Kidney (tissue), 14 donors: ENCODE measurements around the gene DYNLT2B. TPM values are rescaled to one million over a fixed set of nuclear protein-coding genes. Genes with fewer than 3 reads are reported as not detected.

Experiments
- DNase-seq, 5 donors: peaks; one replicate each; pipeline ENCODE4 v3.0.0-alpha.2; 2013 to 2020
- FAIRE-seq: peaks from 2 replicates; lab custom pipeline; 2012; peaks lifted over from hg19 to GRCh38; lab: Jason Lieb, UNC
- H3K27ac ChIP-seq, 2 donors: one replicate each; pipeline ENCODE4 v1.7.0; 2013; ENCODE audit warnings: low read depth in 2 of 2, low read length in 2 of 2, inconsistent platforms in 1 of 2
- H3K27me3 ChIP-seq: one replicate; pipeline ENCODE4 v1.7.1; 2013; ENCODE audit warnings: low read length, inconsistent platforms; ENCODE audit not compliant: control insufficient read depth, insufficient read depth
- H3K36me3 ChIP-seq, 3 donors: one replicate each; pipeline versions ENCODE4 v1.7.0 to v1.7.1; 2013; ENCODE audit warnings: low read length in 3 of 3, control low read depth in 1 of 3, inconsistent platforms in 1 of 3; ENCODE audit not compliant: insufficient read depth in 3 of 3, control insufficient read depth in 2 of 3
- H3K4me1 ChIP-seq, 3 donors: one replicate each; pipeline versions ENCODE4 v1.7.0 to v1.7.1; 2013; ENCODE audit warnings: low read length in 3 of 3, inconsistent platforms in 1 of 3, low read depth in 1 of 3; ENCODE audit not compliant: control insufficient read depth in 2 of 3, insufficient read depth in 2 of 3
- H3K4me3 ChIP-seq, 3 donors: one replicate each; pipeline versions ENCODE4 v1.7.0 to v1.8.1; 2013; ENCODE audit warnings: low read length in 3 of 3, control low read depth in 1 of 3, inconsistent platforms in 1 of 3
- H3K9ac ChIP-seq, 3 donors: one replicate each; pipeline versions ENCODE4 v1.7.0 to v1.7.1; 2013; ENCODE audit warnings: low read length in 3 of 3, control low read depth in 1 of 3, inconsistent platforms in 1 of 3
- H3K9me3 ChIP-seq, 3 donors: one replicate each; pipeline versions ENCODE4 v1.7.0 to v1.7.1; 2013; ENCODE audit warnings: low read length in 3 of 3, control low read depth in 1 of 3, inconsistent platforms in 1 of 3; ENCODE audit not compliant: control insufficient read depth in 2 of 3, insufficient read depth in 1 of 3
- CTCF ChIP-seq: IDR thresholded peaks from 3 replicates; pipeline ENCODE4 v1.5.1; 2012; ENCODE audit warnings: mild to moderate bottlenecking, moderate library complexity, borderline replicate concordance; ENCODE audit not compliant: insufficient read depth; ENCODE audit errors: extremely low read depth
- intact Hi-C: fragments of 100-400 bp; cut with DNase I; formaldehyde crosslinking; loops from one replicate; pipeline ENCODE4 v1.11.1; 2022
- polyA plus RNA-seq: library from polyadenylated mRNA; stranded (reverse); fragments of 350-450 nt; fragmentation: Illumina TruSeq; extraction: RNeasy Lipid Tissue Mini Kit (QIAGEN cat#74804); gene quantifications from one replicate; pipeline ENCODE4 v1.2.3, GENCODE V29; 2014; ENCODE audit warnings: low read depth, low replicate concordance; ENCODE audit not compliant: insufficient read depth
- total RNA-seq: library from RNA; stranded (reverse); fragmentation: NEBNext Ultra II Directional; extraction: Animal tissue kit (Norgen Biotek cat#: 25700); gene quantifications from one replicate; pipeline ENCODE4 v1.2.1, GENCODE V29; 2021
- donor health status: control.
- donor health status: control.
- donor health status: control.
- donor health status: control.
- donor health status: control.
- donor health status: DM: yes; HTN: yes; CAD: no.
- donor health status: Normal renal cell carcinoma (clear cell type).

DYNLT2B gene
- total and polyA plus RNA-seq, 2 donors from 2014 or later, result 10.5 to 41.8 TPM

- Histone ChIP-seq H3K4me3 (no peak overlapping the region), H3K4me1 (no peaks in the 10 kb centered on the region), H3K36me3 (peaks cover 6 to 32% (median 21%) of the 10 kb centered on the region in 3 donors), H3K27ac (no peak overlapping the region), H3K27me3 (no peaks in the 10 kb centered on the region), H3K9me3 (no peaks in the 10 kb centered on the region), H3K9ac (no peak overlapping the region)
- DNase-seq, result no peak
- no peak for TF ChIP-seq CTCF
- intact Hi-C loops, result no loop called here
- no peak for FAIRE-seq
These were observed 37.6 kb upstream of the DYNLT2B start for GRCh38 chr3:196355668-196356067.

GRCh38 chr3:196354132-196354531, 36.1 kb upstream of the DYNLT2B start:
- Histone ChIP-seq H3K27ac (no peak overlapping the region), H3K27me3 (no peaks in the 10 kb centered on the region), H3K9ac (no peak overlapping the region), H3K4me1 (no peaks in the 10 kb centered on the region), H3K9me3 (no peaks in the 10 kb centered on the region), H3K4me3 (no peak overlapping the region), H3K36me3 (peaks cover 6 to 26% (median 16%) of the 10 kb centered on the region in 3 donors)
- DNase-seq, result no peak
- intact Hi-C loops, result no loop called here
- no peak for FAIRE-seq
- no peak for TF ChIP-seq CTCF

GRCh38 chr3:196351541-196351940, 33.5 kb upstream of the DYNLT2B start:
- TF ChIP-seq CTCF, result no peak
- H3K9ac ChIP-seq, result no peak overlapping the region
- H3K4me3 ChIP-seq, result no peak overlapping the region
- FAIRE-seq, result no peak
- H3K4me1 ChIP-seq, result no peaks in the 10 kb centered on the region
- H3K27ac ChIP-seq, result no peak overlapping the region
- DNase-seq, result no peak
- H3K27me3 ChIP-seq, result no peaks in the 10 kb centered on the region
- intact Hi-C loops, result no loop called here
- peaks cover 3 to 17% (median 9%) of the 10 kb centered on the region in 3 donors for H3K36me3 ChIP-seq
- H3K9me3 ChIP-seq, result no peaks in the 10 kb centered on the region

- DNase-seq (no peak), FAIRE-seq (no peak)
- Histone ChIP-seq H3K36me3 (peaks cover 0 to 2% (median 2%) of the 10 kb centered on the region in 3 donors), H3K9me3 (no peaks in the 10 kb centered on the region), H3K9ac (no peak overlapping the region), H3K27ac (no peak overlapping the region), H3K4me3 (no peak overlapping the region), H3K27me3 (no peaks in the 10 kb centered on the region), H3K4me1 (no peaks in the 10 kb centered on the region)
- intact Hi-C loops, result no loop called here
- TF ChIP-seq CTCF, result no peak
These were observed 32.0 kb upstream of the DYNLT2B start for GRCh38 chr3:196350067-196350466.
